SK-N-SH (cell line): ENCODE data around the gene ZFP69. TPM values are rescaled to one million over a fixed set of nuclear protein-coding genes. Genes with fewer than 3 reads are reported as not detected.

Source experiments
- EP300 ChIP-seq, 2 experiments: IDR thresholded peaks; 2 replicates each; pipeline versions ENCODE4 v1.4.0 to v1.6.1; 2012; ENCODE audit warnings: borderline replicate concordance in 1 of 2, low read depth in 1 of 2, low read length in 1 of 2
- EZH2phosphoT487 ChIP-seq: fragments of 200-600 bp; sonication (generic); IDR thresholded peaks from 2 replicates; pipeline ENCODE4 v1.6.1; 2017; ENCODE audit warnings: low read depth, mixed run types, mild to moderate bottlenecking, antibody characterized with exemption, moderate library complexity, borderline replicate concordance
- FOSL2 ChIP-seq: IDR thresholded peaks from 2 replicates; pipeline ENCODE4 v1.4.0; 2012; ENCODE audit warnings: low read depth, mild to moderate bottlenecking, moderate library complexity, borderline replicate concordance
- FOXJ3 ChIP-seq: sonication (generic); formaldehyde crosslinking; IDR thresholded peaks from 2 replicates; pipeline ENCODE4 v1.5.1; 2020; ENCODE audit warnings: mild to moderate bottlenecking, missing genetic modification reagents
- FOXM1 ChIP-seq: IDR thresholded peaks from 2 replicates; pipeline ENCODE4 v1.4.0; 2012; ENCODE audit warnings: low read depth, mild to moderate bottlenecking
- GATA2 ChIP-seq: sonication (generic); formaldehyde crosslinking; IDR thresholded peaks from 2 replicates; pipeline ENCODE4 v1.5.0; 2020; ENCODE audit warnings: mild to moderate bottlenecking, missing genetic modification reagents
- JUND ChIP-seq: IDR thresholded peaks from 2 replicates; pipeline ENCODE4 v1.4.0; 2012
- NRF1 ChIP-seq: IDR thresholded peaks from 2 replicates; pipeline ENCODE4 v1.6.1; 2012; ENCODE audit warnings: low read depth, mild to moderate bottlenecking, low read length
- POLR2AphosphoS5 ChIP-seq: IDR thresholded peaks from 2 replicates; pipeline ENCODE4 v1.6.1; 2012; ENCODE audit warnings: low read depth, low read length
- RAD21 ChIP-seq: IDR thresholded peaks from 2 replicates; pipeline ENCODE4 v1.6.1; 2012; ENCODE audit warnings: mild to moderate bottlenecking, low read length
- RFX5 ChIP-seq: IDR thresholded peaks from 2 replicates; pipeline ENCODE4 v1.6.1; 2012; ENCODE audit warnings: mild to moderate bottlenecking, improper control_type of control experiment, low read length
- SIN3A ChIP-seq: IDR thresholded peaks from 2 replicates; pipeline ENCODE4 v1.6.1; 2012; ENCODE audit warnings: low read depth, mild to moderate bottlenecking, low read length, moderate library complexity, borderline replicate concordance
- TAF1 ChIP-seq: IDR thresholded peaks from 2 replicates; pipeline ENCODE4 v1.6.1; 2012; ENCODE audit warnings: low read depth, mild to moderate bottlenecking, low read length, moderate library complexity, borderline replicate concordance
- TEAD4 ChIP-seq: IDR thresholded peaks from 2 replicates; pipeline ENCODE4 v1.4.0; 2012; ENCODE audit warnings: mild to moderate bottlenecking, borderline replicate concordance; ENCODE audit not compliant: insufficient read depth
- YY1 ChIP-seq: IDR thresholded peaks from 2 replicates; pipeline ENCODE4 v1.4.0; 2012; ENCODE audit warnings: low read depth, mild to moderate bottlenecking
- polyA plus RNA-seq, 3 experiments: library from polyadenylated mRNA; depleted of rRNA; stranded (reverse); fragments of >200 nt; gene quantifications; 2 replicates each; pipeline ENCODE4 v1.2.3, GENCODE V29; 2012
- TF ChIP-seq, protein P1 (sequence below): fragments of 200-600 bp; sonication (generic); IDR thresholded peaks from 2 replicates; pipeline ENCODE4 v1.6.1; 2017; ENCODE audit warnings: antibody characterized with exemption, mild to moderate bottlenecking, moderate library complexity
- TF ChIP-seq, protein P2 (sequence below): IDR thresholded peaks from 2 replicates; pipeline ENCODE4 v1.4.0; 2012; ENCODE audit warnings: low read depth
- TF ChIP-seq, protein P3 (sequence below): IDR thresholded peaks from 2 replicates; pipeline ENCODE4 v1.6.1; 2012; ENCODE audit warnings: mild to moderate bottlenecking, low read depth, low read length, moderate library complexity
- TF ChIP-seq, protein P4 (sequence below): IDR thresholded peaks from 2 replicates; pipeline ENCODE4 v1.4.0; 2012; ENCODE audit warnings: low read depth, borderline replicate concordance

ZFP69 gene
- polyA plus RNA-seq, 1 of the 3 experiments (the other 2 are of a cell fraction), result 1.9 TPM

DNA sequence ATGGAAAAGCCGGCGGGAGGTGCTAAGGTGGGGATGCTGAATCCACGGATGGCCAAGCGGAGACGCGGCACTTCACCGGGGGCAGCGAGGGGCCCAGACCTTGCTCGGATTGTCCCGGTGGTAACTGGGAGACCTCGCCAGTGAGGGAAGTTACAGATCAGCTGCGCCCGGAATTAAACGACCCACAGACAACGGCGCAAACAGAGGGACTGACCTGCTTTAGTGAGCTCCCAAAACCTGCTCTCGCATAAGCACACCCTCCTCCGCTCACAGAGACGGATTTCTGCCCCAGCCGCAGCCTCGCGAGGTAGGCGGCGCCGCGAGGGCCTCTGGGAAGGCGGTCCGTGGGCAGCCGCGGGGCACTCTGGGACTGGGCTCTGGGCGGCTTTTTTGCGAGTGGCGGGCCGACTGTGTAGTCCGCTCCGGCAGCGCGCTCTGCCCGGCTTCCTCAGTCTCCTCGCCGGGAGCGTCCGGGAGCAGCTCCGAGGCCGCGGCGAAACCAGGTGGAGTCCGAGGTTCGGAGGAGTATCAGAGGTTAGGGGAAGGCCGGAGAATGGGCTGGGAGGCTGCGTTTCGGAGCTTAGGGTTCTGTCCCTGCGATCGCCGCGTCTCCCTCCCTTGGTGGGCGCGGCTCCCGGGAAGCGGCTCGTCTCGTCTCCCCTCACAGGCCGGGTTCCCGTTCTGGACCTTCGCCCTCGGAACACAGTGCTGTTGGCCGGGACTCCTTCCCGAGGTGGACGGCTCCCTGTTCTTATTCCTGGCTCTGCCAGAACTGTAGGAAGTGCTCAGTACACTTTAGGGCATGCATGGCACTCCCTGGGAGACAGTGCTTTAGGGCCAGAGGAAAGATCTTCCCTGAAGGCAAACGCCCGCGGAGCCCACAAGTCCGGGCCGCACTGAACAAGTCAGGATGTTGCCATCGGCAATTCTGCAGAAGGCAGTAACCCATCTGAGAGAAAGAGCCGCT lies 31.6 kb downstream of the ZFP69 start, which contains the start of gene EXO5 (continued):
- TF ChIP-seq POLR2AphosphoS5 (peak; percentile 82), SIN3A (peak; percentile 84), JUND (no peak), FOXM1 (no peak), FOXJ3 (no peak), YY1 (no peak), TEAD4 (no peak), TAF1 (peak; percentile 79), EZH2phosphoT487 (no peak), FOSL2 (no peak), RAD21 (no peak), GATA2 (no peak), EP300 (IDR thresholded peaks at IDR 0.05; ENCODE audit: borderline replicate concordance in 1 of 2, low read depth in 1 of 2, low read length in 1 of 2) (no peak), RFX5 (no peak), NRF1 (no peak)
- TF ChIP-seq, protein P1, sequence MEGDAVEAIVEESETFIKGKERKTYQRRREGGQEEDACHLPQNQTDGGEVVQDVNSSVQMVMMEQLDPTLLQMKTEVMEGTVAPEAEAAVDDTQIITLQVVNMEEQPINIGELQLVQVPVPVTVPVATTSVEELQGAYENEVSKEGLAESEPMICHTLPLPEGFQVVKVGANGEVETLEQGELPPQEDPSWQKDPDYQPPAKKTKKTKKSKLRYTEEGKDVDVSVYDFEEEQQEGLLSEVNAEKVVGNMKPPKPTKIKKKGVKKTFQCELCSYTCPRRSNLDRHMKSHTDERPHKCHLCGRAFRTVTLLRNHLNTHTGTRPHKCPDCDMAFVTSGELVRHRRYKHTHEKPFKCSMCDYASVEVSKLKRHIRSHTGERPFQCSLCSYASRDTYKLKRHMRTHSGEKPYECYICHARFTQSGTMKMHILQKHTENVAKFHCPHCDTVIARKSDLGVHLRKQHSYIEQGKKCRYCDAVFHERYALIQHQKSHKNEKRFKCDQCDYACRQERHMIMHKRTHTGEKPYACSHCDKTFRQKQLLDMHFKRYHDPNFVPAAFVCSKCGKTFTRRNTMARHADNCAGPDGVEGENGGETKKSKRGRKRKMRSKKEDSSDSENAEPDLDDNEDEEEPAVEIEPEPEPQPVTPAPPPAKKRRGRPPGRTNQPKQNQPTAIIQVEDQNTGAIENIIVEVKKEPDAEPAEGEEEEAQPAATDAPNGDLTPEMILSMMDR, result no peak
- TF ChIP-seq, protein P2, sequence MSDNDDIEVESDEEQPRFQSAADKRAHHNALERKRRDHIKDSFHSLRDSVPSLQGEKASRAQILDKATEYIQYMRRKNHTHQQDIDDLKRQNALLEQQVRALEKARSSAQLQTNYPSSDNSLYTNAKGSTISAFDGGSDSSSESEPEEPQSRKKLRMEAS, result peak; percentile 96
- TF ChIP-seq, protein P3, sequence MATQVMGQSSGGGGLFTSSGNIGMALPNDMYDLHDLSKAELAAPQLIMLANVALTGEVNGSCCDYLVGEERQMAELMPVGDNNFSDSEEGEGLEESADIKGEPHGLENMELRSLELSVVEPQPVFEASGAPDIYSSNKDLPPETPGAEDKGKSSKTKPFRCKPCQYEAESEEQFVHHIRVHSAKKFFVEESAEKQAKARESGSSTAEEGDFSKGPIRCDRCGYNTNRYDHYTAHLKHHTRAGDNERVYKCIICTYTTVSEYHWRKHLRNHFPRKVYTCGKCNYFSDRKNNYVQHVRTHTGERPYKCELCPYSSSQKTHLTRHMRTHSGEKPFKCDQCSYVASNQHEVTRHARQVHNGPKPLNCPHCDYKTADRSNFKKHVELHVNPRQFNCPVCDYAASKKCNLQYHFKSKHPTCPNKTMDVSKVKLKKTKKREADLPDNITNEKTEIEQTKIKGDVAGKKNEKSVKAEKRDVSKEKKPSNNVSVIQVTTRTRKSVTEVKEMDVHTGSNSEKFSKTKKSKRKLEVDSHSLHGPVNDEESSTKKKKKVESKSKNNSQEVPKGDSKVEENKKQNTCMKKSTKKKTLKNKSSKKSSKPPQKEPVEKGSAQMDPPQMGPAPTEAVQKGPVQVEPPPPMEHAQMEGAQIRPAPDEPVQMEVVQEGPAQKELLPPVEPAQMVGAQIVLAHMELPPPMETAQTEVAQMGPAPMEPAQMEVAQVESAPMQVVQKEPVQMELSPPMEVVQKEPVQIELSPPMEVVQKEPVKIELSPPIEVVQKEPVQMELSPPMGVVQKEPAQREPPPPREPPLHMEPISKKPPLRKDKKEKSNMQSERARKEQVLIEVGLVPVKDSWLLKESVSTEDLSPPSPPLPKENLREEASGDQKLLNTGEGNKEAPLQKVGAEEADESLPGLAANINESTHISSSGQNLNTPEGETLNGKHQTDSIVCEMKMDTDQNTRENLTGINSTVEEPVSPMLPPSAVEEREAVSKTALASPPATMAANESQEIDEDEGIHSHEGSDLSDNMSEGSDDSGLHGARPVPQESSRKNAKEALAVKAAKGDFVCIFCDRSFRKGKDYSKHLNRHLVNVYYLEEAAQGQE, result peak; percentile 7; the same call in 1 of the 2 replicates
- TF ChIP-seq, protein P4, sequence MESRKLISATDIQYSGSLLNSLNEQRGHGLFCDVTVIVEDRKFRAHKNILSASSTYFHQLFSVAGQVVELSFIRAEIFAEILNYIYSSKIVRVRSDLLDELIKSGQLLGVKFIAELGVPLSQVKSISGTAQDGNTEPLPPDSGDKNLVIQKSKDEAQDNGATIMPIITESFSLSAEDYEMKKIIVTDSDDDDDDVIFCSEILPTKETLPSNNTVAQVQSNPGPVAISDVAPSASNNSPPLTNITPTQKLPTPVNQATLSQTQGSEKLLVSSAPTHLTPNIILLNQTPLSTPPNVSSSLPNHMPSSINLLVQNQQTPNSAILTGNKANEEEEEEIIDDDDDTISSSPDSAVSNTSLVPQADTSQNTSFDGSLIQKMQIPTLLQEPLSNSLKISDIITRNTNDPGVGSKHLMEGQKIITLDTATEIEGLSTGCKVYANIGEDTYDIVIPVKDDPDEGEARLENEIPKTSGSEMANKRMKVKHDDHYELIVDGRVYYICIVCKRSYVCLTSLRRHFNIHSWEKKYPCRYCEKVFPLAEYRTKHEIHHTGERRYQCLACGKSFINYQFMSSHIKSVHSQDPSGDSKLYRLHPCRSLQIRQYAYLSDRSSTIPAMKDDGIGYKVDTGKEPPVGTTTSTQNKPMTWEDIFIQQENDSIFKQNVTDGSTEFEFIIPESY, result peak; percentile 95
